Measurements from ENCODE around the gene EPS8.

DNA sequence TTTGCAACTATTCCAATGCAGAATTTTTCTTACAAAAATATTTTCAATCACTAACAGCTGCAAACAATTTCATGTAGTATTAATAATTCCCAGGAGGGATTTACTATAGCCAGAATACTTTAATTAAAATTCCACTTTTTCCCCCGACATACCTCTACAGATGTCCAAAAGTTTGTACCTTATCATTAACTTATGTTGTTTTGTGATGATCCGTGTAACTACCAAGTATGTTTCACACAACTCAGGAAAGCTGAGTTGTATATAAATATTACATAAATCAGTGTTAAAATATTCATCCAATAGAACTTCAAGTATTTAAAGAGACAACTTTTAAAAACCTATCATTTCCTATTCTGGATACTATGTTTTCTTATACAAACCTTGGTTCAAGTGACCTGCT is 2.4 kb downstream of the EPS8 start:
- no peak for TF ChIP-seq YY1 (IDR thresholded peaks at IDR 0.05; ENCODE audit: insufficient read depth, insufficient read length)
- no peak for TF ChIP-seq ZNF274 (IDR thresholded peaks at IDR 0.05; ENCODE audit: low read depth, low read length)
- no peak for TF ChIP-seq SUZ12 (IDR thresholded peaks at IDR 0.05; ENCODE audit: extremely low read depth, insufficient read depth, insufficient read length)
